SH-SY5Y (cell line): Measurements from ENCODE around the gene OSBPL3.

Source experiments
- GATA2 ChIP-seq: IDR thresholded peaks from 2 replicates; pipeline ENCODE4 v1.6.1; 2011; ENCODE audit warnings: mild to moderate bottlenecking, low read depth, low read length
- GATA3 ChIP-seq: IDR thresholded peaks from 2 replicates; pipeline ENCODE4 v1.6.1; 2011; ENCODE audit warnings: low read depth, mild to moderate bottlenecking, low read length, moderate library complexity

OSBPL3 gene

GRCh38 chr7:24991353-24991752 lies 11.4 kb upstream of the OSBPL3 start:
- no peak for TF ChIP-seq GATA3
- no peak for TF ChIP-seq GATA2

GRCh38 chr7:24987331-24987842 lies 7.4 kb upstream of the OSBPL3 start:
- no peak for TF ChIP-seq GATA3
- TF ChIP-seq GATA2, result no peak

- TF ChIP-seq GATA3 (no peak), GATA2 (no peak)
These were observed 2.9 kb upstream of the OSBPL3 start for GRCh38 chr7:24982917-24983316.

GRCh38 chr7:24981171-24981951 lies 1.4 kb upstream of the OSBPL3 start:
- no peak for TF ChIP-seq GATA2

GRCh38 chr7:24980534-24981170 lies 674 bp upstream of the OSBPL3 start:
- TF ChIP-seq GATA2 (peak; percentile 22; the same call in 1 of the 2 replicates), GATA3 (no peak)

DNA sequence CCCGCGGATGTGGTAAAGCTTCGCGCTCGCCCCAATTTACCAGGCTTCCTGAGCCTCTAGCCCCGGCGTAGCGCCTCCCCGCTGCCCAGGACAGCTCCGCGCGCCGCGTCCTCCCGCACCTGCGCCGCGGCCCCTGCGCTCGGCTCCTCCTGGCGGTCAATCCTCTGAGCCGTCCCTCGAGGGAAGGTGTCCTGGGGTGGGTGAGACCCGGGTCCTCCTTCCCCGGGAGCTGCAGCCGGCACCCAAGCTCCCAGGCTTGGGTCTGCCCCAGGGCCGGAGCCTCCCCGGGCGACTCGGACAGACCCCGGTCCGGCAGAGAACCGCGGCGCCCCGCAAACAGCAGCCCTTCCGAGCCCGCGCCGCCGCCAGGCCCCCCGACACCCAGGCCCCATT lies 512 bp downstream of the OSBPL3 start:
- TF ChIP-seq GATA2, result no peak
- no peak for TF ChIP-seq GATA3

- TF ChIP-seq GATA2 (no peak), GATA3 (no peak)
These were observed 1.0 kb downstream of the OSBPL3 start for GRCh38 chr7:24978843-24979469.

- TF ChIP-seq GATA3 (no peak), GATA2 (no peak)
These were observed 4.2 kb downstream of the OSBPL3 start for GRCh38 chr7:24975644-24976260.

- TF ChIP-seq GATA3 (no peak), GATA2 (no peak)
These were observed 4.8 kb downstream of the OSBPL3 start for GRCh38 chr7:24975172-24975571.

DNA sequence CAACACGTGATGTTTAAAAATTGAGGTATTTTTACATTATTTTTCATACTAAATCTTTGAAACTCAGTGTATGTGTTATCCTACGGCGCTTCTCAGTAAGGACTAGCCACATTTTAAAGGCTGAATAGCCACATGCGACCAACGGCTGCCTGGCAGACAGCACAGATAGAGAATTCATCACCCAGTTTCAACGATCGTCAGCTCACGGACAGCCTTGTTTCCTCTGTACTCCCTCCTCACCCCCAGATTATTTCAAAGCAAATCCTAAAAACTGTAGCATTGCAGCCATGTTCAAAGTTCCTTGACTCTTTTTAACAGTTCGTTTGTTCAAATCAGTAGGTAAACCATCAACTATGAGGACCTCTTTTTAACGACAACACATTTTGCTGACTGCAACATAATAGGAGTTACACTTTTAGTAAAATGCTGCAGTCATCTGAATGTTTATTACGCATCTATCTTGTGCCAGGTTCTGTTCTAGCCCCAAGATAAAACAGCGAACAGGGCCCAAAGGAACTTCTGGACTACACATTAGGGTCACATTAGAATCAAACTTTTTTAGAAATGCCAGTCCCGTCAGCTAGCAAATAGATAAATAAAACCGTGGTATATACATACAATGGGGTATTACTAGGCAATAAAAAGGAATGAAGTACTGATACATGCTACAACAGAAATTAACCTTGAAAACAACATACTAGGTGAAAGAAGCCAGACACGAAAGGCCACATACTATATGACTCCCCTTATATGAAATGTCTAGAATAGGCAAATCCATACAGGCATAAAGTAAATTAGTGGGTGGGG lies 5.7 kb downstream of the OSBPL3 start:
- TF ChIP-seq GATA3, result no peak
- no peak for TF ChIP-seq GATA2

DNA sequence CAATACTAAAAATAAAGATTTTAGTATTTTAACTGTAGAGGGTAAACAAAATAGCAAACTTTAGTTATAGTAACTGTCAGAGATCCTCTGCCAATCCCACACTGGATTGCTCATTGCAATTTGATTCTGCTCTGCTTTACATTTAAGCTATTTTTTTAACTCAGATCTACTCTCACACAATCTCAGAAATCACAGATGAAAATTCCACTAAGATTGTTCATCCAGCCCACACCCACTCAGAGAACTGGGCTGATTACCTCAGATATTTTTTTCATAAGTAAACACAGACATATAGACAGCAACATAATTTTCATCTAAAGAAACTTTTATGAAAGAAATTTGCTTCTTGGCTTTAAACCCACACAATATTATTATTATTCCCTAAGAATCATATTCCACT lies 7.0 kb downstream of the OSBPL3 start:
- TF ChIP-seq GATA2, result no peak
- TF ChIP-seq GATA3, result no peak

DNA sequence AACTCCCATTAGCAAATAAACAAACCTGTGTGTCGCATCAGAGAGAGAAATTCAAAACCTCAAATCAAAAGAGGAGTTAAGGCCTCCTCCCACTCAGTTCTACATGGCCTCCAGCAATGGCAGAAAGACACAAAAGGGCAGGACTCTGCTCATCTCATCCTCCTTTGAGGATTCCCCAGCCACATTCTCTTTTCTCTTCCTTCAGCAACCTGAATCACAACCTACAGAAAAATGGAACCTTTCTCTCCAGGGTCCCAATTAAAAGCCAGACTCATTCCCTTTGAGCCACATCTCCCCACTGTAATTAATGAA lies 7.9 kb downstream of the OSBPL3 start:
- no peak for TF ChIP-seq GATA3
- no peak for TF ChIP-seq GATA2

DNA sequence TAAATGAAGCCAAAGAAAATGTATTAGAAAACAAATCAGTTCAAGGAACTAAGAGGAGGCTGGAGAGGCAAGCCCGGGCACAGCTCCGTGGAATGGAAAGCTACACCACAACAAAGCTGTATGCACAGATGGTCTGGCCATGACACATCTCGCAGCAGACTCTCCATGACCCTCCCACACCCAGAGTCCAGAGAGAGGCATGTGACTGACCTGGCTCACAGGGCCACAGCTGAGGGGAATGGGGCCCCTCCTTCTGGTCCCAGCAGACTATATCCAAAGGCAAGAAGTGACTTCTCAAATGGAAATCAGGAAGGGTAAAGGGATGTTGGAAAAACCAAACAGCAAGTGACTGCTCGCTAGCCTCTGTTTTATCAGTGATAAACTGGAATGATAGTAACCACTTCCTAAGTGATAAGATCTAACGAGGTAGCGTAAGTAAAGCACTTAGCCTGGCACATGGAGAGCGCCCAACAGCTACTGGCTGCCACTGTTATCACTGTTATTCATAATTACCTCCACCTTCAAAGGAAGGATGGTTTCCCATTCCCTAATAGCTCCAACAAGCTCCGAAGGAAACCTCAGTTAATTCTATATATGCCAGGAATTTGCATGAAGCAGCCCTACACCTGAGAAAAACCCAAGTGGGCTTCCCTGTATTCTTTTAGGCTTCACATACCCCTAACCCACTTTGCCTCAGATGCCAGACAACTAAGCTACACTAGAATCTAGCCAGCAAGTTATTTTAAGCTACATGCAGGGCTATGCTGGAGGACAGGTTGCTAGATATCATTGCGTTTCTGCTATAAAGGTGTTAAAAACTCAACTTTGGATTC lies 8.4 kb downstream of the OSBPL3 start:
- TF ChIP-seq GATA2 (peak; percentile 79), GATA3 (peak; percentile 76)
